Stimulated activated CD4-positive, alpha-beta T cell treated with anti-CD3 and anti-CD28 coated beads, Interleukin-1b, Interleukin-23, amount 100 ng/mL, for 48 hours (primary cell): ENCODE measurements around the gene TMEM250.

Experiments used
- DNase-seq: peaks from one replicate; pipeline ENCODE4 v3.0.0-alpha.2; 2020

The TMEM250 gene

DNA sequence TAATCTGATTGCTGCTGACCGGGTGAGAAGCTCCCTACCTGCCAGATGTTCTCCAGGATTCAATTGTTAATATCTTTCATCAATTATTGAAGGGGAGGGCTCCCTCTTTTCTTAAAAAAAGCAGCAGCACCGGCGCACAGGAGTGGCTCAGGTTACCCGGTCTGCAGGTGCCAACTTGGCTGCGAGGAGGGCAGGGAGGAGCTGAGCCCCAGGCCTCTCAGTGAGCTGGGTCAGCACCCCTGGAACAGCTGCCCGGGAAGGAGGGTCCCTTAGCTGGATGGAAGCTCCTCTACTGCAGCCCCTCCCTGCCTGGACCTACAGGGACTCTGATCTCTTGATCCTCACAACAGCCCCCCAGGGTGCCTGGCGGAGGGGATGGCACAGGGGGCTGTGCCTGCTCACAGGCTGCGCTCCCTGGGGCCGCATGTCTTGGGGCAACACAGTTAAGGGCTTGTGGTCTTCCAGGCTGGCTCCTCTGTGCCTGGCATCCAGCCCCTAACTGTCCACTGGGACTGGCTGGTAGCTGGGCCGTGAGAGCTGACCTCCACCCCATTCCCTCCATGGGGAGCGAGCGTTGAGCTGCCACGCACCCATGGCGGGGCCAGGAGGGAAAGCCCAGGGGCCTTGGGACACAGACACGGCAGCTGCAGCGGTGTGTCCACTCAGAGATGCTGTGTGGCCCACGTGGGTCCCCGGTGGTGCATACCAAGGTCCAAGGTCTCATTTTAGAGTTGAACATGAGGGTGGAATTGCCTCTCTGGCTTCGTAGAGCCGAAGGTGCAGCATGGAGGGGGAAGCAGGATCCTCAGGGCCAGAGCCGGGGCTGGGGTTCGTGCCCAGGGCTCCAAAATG is 28.6 kb upstream of the TMEM250 start:
- DNase-seq, result no peak

DNA sequence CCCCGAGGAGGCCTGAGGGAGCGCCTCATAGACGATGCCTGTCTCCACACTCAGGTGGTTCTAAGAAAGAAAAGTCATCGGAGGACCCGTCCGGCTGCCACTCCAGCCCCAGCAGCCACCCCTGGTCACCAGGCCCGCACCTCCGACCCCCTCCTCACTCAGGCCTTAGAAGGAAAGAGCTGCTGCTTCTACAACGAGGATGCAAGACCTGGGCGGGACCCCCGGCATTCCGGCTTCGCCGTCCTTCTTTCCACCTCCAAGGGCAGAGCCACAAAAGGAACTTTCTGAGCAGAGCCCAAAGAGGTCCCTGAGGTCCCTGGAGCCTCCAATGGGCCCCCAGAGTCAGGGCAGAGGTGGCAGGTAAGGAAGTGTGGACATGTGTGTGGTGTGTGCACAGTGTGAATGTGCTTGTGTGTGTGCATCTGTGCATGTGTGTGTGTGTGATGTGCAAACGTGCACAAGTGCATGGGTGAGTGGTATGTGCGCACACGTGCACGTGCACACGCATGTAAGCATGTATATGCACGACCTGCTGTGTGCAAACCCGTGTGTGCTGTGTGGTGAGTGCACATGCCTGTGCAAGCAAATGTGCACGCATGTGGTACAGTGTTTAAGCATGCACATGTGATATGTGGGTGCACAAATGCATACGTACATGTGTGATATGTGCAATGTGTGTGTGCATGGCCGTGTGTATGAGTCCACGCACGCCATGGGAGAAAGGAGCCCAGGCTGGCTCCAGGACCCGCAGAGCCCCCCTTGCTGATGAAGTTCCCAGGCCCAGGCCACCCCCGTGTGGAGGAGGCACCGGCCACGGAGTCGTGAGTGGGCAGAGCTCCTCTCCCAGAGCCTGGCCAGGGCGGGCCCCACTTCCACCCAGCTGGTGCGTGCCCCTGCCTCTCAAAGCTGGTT is 27.7 kb upstream of the TMEM250 start:
- no peak for DNase-seq

GRCh38 chr9:136145580-136145979 is 26.9 kb upstream of the TMEM250 start:
- no peak for DNase-seq

- no peak for DNase-seq
These were observed 25.8 kb upstream of the TMEM250 start for GRCh38 chr9:136144450-136144849.

DNA sequence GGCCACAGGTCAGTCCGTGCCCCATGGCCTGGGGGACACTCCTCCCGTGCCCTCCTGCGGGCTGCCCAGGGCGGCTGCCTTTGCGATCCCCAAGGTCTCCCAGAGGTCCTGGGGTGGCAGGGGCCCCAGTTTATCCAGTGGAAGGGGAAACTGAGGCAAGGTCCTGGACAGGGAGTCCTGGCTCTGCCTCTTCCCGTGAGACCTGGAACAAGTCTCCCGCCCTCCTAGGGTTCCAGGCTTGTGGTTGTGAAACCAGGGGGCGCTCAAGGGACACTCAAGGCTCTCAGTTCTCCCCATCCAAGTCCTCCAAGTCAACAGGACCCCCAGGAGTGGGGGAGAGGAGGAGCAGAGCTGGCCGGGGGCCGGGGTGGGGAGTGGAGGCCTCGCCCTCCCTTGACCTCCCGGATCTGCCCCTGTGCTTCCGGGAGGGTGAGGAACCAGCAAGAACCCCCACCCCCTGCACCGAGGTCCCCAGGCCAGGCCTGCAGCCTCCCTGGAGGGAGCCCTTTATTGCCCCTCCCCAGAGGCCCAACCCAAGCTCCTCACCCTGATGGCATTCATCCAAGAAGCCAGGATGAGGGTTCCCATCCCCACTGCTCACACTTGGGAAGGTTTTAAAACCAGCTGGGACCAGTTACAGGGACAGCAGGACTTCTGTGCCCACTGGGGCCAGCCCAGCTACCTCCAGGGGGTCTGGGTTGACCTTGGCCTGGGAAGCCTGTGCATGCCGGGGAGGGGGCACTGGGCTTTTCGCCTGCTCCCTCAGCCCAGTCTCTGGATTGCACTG is 24.7 kb upstream of the TMEM250 start:
- DNase-seq, result no peak

DNA sequence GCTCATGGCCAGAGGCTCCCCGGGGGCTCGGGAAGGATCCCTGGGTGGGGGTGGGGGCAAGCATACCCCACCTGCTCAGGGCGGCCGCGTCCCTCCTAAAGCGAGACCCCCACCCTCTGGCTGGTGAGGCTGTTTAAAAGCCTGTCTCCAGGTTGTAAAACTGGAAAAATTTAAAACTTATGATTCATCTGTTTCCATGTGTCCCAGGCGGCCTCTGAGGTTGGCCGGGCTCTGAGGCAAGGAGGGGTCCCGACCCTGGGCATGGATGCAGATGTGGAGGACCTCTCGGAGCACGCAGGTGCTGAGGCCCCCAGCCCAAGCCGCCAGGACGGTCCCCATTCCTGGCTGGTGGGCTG is 24.2 kb upstream of the TMEM250 start:
- DNase-seq, result no peak

- DNase-seq, result no peak
These were observed 23.7 kb upstream of the TMEM250 start for GRCh38 chr9:136142414-136142796.

DNA sequence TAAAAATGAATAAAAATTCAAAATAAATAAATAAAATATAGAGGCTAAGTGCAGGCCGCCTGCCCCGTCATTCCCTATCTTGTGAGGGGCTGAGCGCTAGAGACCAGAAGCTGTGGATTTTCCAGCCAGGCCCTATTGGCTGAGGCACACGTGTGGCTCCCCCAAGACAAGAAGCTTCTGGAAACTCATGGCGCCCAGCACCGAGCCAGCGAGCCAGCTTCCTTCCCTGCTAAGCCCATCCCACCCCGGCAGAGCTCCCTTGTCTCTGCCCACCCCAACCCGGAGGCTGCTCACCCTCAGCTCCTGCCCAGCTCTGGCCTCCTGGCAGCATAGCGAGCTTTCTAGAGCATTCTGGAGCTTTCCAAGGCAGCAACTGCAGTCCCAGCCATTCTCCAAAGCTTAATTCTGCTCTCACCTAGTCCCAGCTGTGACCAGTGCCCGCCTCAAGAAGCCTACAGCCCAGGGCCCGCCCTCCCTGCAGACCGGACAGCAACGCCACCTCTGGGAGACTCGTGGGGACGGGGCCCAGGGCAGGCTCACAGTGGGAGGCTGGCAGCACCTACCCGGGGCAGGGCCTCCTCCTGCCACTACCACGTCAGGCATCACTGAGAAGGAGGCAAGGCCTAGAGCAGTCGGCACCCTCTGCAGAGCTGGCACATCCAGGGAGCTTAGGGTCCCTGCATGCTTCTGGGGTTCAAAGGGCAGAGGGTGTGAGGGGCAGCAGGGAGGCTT is 23.2 kb upstream of the TMEM250 start:
- DNase-seq, result no peak

GRCh38 chr9:136140966-136141365 is 22.3 kb upstream of the TMEM250 start:
- DNase-seq, result no peak

DNA sequence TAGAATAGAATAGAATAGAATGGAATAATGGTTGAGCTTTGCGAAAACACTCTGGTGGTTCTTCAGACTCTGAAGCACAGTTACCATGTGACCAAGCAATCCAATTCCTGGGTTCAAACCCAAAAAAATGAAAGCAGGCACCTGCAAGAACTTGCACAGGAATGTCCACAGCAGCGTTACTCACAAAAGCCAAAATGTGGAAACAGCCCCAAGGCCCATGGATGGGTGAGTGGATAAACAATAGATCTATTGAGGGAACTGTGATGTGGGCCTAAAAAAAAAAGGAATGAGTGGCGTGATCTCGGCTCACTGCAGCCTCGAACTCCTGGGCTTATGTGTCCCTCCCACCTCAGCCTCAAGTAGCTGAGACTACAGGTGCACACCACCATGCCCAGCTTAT is 21.4 kb upstream of the TMEM250 start:
- DNase-seq, result no peak

DNA sequence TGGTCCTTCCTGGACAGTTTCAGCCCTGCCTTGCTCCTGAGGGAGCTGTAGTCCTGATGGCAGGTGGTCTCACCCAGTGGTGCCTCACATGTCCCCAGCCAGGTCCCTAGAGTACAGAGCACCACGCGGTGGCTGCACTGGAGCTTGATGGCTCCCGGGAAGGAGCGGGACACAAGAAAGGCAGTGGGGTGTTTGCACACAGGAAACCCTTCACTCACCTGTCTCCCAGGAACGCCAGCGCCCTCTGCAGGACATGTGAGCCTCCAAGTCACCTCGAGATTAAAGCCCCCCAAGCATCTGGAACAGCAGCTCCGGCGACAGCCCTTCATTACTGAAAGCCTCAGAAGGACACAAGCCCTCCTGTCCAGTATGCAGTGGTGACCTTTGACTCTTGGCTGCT is 19.9 kb upstream of the TMEM250 start:
- peak; percentile 52 for DNase-seq

DNA sequence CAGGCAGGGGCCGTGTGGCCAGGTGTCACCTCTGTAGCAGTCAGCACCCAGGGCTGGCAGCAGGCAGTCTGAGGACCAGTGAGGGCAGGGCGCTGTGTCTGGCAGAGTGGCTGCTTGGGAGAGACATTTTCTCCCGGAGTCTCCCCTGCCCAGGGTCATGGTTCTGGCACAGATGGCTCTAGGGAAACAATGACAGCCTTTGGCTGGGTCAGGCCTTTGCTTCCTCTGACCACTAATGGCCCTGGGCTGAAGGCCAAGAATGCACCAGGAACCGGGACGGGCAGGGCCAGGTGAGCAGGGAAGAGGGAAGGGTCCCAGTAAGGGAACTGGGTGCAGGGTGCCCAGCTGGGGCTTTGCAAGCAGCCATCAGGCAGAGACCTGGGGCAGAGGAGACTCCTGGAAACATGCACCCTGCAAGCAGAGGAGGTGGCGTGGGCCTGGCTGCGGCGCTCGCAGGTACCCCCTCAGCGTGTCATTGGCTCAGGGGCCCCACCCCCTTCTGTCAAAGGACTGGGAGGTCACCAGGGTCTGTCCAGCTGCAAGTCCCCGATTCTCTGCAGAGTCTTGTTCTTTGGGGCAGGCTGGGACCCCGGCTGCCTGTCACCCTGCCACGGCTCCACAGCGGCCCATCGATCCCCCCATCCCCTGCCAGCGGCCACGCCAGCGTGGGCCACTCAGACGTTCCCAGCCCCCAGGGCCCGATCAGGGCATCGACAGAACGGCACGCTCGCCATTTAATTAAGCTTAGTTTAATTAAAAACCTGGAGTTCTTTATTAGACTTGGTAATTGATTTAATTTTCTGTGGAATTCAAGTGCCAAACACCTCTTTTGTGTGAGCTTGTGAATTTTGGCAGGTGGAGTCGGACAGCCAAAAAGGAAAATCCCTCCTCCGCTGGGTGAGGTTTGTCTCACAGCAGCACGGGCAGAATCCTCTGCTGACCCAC is 18.9 kb upstream of the TMEM250 start:
- DNase-seq, result no peak

DNA sequence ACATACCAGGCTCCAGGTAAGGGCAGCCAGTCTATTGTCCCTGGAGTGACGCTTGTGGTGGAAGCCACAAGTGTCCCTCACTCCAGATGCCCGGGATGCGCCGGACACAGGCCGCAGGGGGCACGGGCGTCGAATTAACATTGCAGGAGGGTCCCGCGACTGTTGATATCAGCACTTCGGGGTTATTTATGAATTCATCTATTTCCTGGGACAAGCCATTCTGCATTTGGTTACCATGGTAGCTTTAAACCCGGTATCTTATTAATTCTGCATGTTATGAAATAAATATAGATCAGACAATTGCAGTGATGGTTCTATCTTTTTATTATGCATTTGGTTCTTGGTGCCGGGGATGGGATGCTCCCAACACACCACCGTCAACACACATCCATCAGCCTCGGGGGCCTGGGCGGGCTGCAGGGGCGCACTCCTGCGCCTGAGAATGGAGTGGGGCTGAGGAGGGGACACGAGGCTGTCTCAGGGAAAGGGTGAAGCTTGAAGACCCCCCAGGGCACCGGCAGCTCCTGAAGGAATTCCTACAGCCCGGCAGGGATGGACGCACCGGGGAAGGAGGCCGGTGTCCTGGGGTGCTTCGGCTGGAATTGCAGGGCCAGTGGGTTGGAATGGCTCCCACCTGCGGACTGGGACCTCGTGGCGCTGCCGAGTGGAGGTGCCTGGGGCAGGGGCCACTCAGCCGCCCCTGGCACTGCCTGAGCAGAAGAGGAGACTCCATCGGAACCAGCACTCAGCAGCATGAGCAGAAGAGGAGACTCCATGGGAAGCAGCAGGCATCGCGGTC is 17.7 kb upstream of the TMEM250 start:
- DNase-seq, result no peak

DNA sequence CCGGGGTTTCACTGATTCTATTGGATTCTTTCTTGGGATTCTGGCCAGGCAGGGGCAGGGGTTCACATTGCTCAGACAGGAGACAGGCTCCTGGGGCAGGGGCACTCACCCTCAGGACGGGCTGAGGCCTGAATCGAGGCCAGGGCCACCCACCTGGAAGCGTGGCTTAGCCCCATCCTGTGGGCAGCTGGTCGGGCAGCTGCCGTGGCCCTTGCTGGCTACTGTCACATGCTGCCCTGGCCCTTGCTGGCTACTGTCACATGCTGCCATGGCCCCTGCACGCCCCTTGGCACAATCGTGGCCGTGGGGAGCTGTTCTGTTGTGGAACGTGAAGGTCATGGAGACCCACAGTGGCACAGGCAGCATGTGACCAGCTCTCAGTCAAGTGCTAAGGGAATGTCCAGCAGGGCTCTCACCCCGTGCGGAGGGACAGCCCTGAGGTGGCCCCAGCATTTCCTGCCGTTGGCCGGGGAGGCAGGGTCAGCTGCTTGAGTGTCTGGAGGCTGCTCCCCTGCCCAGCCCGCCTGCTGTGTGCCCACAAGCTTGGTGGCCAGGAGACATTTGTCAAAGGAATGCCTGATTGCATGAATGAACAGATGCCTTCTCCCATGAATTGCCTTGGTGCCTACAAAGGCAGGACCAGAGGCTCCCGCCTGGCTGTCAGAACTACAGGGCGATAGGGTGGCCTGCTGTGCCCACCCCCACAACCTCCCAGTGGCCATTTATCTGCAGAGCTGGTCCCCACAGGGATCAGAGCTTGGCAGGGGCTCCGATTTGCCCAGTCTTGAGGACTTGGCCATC is 16.9 kb upstream of the TMEM250 start:
- no peak for DNase-seq

DNA sequence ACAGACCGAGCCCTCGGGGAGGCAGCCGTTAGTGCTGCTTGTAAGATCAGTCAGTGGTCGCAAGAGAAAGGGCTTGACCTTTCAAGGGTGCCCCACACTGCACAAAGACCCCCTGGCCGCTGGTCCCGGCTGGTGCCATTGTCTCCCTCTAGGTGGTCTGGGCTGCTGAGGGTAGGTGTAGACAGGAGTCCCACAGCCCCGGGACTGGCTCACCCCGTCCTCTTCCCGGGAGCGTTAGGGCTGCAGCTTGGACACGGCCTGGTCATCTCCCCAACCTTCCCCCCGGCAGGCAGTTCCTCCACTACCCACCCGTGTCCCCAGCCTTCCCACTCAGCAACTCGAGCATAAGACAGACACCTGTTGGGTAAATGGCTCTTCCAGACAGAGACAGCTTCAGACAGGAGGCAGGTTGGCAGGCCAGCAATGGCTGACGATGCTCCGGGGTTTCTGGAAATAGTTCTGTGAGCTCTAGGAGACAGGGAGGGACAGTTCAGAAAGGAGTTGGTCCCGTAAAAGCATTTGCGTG is 15.3 kb upstream of the TMEM250 start:
- DNase-seq, result no peak

- no peak for DNase-seq
These were observed 14.7 kb upstream of the TMEM250 start for GRCh38 chr9:136133191-136133958.

GRCh38 chr9:136132512-136133050 is 13.9 kb upstream of the TMEM250 start:
- DNase-seq, result no peak
